ENCODE results near the gene LNX1. TPM values are rescaled to one million over a fixed set of nuclear protein-coding genes. Genes with fewer than 3 reads are reported as not detected.

LNX1 gene
- 1.00 TPM for polyA plus RNA-seq (2013, experiment 1 of 2)
- polyA plus RNA-seq (2013, experiment 2 of 2) = 0.88 TPM

DNA sequence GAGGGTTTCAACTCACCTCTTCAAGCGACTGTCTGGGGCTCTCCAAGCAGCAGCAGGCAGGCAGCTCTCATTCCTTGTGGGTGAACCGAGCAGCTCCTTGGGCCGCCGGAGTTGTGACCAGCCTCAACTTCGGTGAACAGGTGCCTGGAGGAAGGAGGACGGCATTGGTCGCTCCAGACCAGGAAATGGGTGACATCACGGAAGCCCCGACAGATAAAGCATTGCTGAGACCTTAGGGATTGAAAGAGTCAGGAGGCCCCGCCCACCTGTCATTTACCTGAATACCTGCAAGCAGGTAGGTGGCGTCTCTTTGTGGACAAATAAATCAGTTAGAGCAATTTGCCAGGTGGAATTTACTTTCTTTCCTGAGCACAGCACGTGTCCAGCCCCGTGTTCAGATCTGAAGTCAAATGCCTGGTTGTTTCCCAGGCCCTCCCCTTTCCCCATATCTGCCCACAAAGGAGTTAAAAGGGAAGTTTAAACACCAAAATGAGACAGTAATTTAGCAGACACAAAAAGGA is at the start of gene LNX1:
Gene LNX1 (minus strand): TSS at position 115 of the 521 bp plus-strand sequence. CDS start 17,484 bp downstream, outside the sequence.
- peak within 1 kb of the TSS; percentile 52 for H3K27ac ChIP-seq (ENCODE audit: low read depth, low read length)
- WGBS (ENCODE audit: extremely low coverage, insufficient coverage, low lambda C conversion rate) = no CpG with 5 or more reads among the region's 13 CpGs
- no peak within 1 kb of the TSS for H2BK15ac ChIP-seq (replicated peaks; ENCODE audit: low read depth)
- no peaks in the 10 kb centered on the region for H3K36me3 ChIP-seq (ENCODE audit: control insufficient read depth, insufficient read depth, low read length)
- peak within 1 kb of the TSS; percentile 48 for H3K4me2 ChIP-seq (ENCODE audit: low read length)
- H3K79me1 ChIP-seq (ENCODE audit: low read length) = no peaks in the 10 kb centered on the region
- H4K5ac ChIP-seq (ENCODE audit: low read length) = no peak within 1 kb of the TSS
- H3K56ac ChIP-seq (ENCODE audit: low read length) = no peak within 1 kb of the TSS
- peak; percentile 95 for DNase-seq
- no peak within 1 kb of the TSS for H2BK120ac ChIP-seq (ENCODE audit: low read depth, low read length)
- no peak within 1 kb of the TSS for H3K4me3 ChIP-seq (ENCODE audit: low read length)
- H3K18ac ChIP-seq (ENCODE audit: low read length) = peak within 1 kb of the TSS; percentile 46
- H2BK5ac ChIP-seq (ENCODE audit: low read length) = no peak within 1 kb of the TSS
- no peak within 1 kb of the TSS for H4K8ac ChIP-seq (ENCODE audit: low read depth, low read length)
- no peak within 1 kb of the TSS for H3K4ac ChIP-seq (ENCODE audit: low read depth, low read length)
- no peaks in the 10 kb centered on the region for H3K79me2 ChIP-seq (ENCODE audit: control insufficient read depth, insufficient read depth, low read length)
- H3K27me3 ChIP-seq (ENCODE audit: insufficient read depth, low read length, poor library complexity) = no peaks in the 10 kb centered on the region
- no peak within 1 kb of the TSS for H2AK5ac ChIP-seq (ENCODE audit: low read length)
- H3K4me1 ChIP-seq (ENCODE audit: control insufficient read depth, low read depth, low read length) = no peaks in the 10 kb centered on the region
- H3K23ac ChIP-seq (ENCODE audit: low read length) = no peak within 1 kb of the TSS
- H3K9ac ChIP-seq (ENCODE audit: low read length) = no peak within 1 kb of the TSS

DNA sequence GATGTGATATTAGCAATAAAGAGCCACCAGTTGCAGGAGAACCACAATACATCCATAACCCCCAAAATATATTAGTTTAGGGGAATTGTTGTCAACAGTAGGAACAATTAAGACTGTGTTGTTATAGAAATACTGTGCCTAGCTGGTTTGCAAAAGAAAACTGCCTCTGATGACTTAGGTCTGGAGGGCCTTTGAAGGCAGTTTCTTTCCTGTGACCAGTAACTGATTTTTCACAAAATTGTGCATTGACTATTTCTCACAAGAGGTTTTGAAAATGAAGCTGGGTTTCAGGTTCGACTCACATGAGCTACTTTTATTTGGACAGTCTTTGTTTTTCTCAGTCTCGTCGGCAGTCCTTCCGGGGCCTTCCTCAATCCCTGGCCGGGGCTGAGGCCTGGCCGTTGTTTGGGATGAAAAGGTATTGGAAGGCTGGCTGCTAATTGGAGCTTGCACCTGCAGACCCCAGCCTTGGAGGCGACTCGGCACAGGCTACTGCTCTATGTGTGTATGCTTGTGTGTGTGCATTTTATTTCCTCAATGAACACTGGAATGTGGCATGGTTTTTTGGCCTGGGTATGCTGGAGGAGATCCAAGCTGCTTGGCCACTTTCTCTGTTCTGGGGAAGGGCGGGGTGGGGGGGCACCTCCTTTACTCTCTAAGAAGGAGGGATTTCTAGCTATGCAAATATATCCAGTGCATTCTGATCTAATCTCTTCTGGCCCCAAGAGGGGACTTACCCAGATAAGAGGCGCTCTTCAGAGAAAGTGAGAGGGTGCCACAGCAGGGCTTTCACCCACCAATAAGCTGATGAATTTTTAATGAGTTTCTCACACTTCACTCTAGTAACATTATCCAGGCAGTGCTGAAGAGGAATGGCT is 49.5 kb upstream of the LNX1 start:
- H3K27me3 ChIP-seq (ENCODE audit: insufficient read depth, low read length, poor library complexity) = no peaks in the 10 kb centered on the region
- H2BK120ac ChIP-seq (ENCODE audit: low read depth, low read length) = no peak overlapping the region
- no peak overlapping the region for H3K9ac ChIP-seq (ENCODE audit: low read length)
- no peak overlapping the region for H3K23ac ChIP-seq (ENCODE audit: low read length)
- H3K4me3 ChIP-seq (ENCODE audit: low read length) = no peak overlapping the region
- H3K79me2 ChIP-seq (ENCODE audit: control insufficient read depth, insufficient read depth, low read length) = no peaks in the 10 kb centered on the region
- H4K5ac ChIP-seq (ENCODE audit: low read length) = no peak overlapping the region
- H2AK5ac ChIP-seq (ENCODE audit: low read length) = no peak overlapping the region
- no peak overlapping the region for H3K56ac ChIP-seq (ENCODE audit: low read length)
- no CpG with 5 or more reads among the region's 10 CpGs for WGBS (ENCODE audit: extremely low coverage, insufficient coverage, low lambda C conversion rate)
- no peak overlapping the region for H2BK5ac ChIP-seq (ENCODE audit: low read length)
- H4K8ac ChIP-seq (ENCODE audit: low read depth, low read length) = no peak overlapping the region
- H3K79me1 ChIP-seq (ENCODE audit: low read length) = no peaks in the 10 kb centered on the region
- peaks cover 2% of the 10 kb centered on the region for H3K4me1 ChIP-seq (ENCODE audit: control insufficient read depth, low read depth, low read length)
- no peaks in the 10 kb centered on the region for H3K36me3 ChIP-seq (ENCODE audit: control insufficient read depth, insufficient read depth, low read length)
- H3K27ac ChIP-seq (ENCODE audit: low read depth, low read length) = no peak overlapping the region
- H3K18ac ChIP-seq (ENCODE audit: low read length) = no peak overlapping the region
- H2BK15ac ChIP-seq (replicated peaks; ENCODE audit: low read depth) = no peak overlapping the region
- peak; percentile 67 for DNase-seq
- no peak overlapping the region for H3K4ac ChIP-seq (ENCODE audit: low read depth, low read length)
- H3K4me2 ChIP-seq (ENCODE audit: low read length) = no peak overlapping the region

DNA sequence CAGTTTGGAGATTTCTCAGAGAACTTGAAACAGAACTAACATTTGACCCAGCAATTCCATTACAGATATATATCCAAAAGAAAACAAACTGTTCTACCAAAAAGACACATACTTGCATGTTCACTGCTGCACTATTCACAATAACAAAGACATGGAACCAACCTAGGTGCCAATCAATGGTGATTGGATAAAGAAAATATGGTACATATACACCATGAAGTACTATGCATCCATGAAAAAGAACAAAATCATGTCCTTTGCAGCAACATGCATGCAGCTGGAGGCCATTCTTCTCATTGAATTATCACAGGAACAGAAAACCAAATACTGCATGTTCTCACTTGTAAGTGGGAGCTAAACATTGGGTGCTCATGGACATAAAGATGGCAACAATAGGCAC is 47.6 kb upstream of the LNX1 start:
- Histone ChIP-seq H3K27ac (ENCODE audit: low read depth, low read length) (no peak overlapping the region), H3K56ac (ENCODE audit: low read length) (no peak overlapping the region), H3K4me3 (ENCODE audit: low read length) (no peak overlapping the region), H4K8ac (ENCODE audit: low read depth, low read length) (no peak overlapping the region), H2BK120ac (ENCODE audit: low read depth, low read length) (no peak overlapping the region), H3K4ac (ENCODE audit: low read depth, low read length) (no peak overlapping the region), H3K9ac (ENCODE audit: low read length) (no peak overlapping the region), H2BK15ac (replicated peaks; ENCODE audit: low read depth) (no peak overlapping the region), H3K4me1 (ENCODE audit: control insufficient read depth, low read depth, low read length) (peaks cover 2% of the 10 kb centered on the region), H3K36me3 (ENCODE audit: control insufficient read depth, insufficient read depth, low read length) (no peaks in the 10 kb centered on the region), H2AK5ac (ENCODE audit: low read length) (no peak overlapping the region), H3K27me3 (ENCODE audit: insufficient read depth, low read length, poor library complexity) (no peaks in the 10 kb centered on the region), H3K79me1 (ENCODE audit: low read length) (no peaks in the 10 kb centered on the region), H3K23ac (ENCODE audit: low read length) (no peak overlapping the region), H4K5ac (ENCODE audit: low read length) (no peak overlapping the region), H3K4me2 (ENCODE audit: low read length) (no peak overlapping the region), H3K79me2 (ENCODE audit: control insufficient read depth, insufficient read depth, low read length) (no peaks in the 10 kb centered on the region), H2BK5ac (ENCODE audit: low read length) (no peak overlapping the region), H3K18ac (ENCODE audit: low read length) (no peak overlapping the region)
- no peak for DNase-seq

DNA sequence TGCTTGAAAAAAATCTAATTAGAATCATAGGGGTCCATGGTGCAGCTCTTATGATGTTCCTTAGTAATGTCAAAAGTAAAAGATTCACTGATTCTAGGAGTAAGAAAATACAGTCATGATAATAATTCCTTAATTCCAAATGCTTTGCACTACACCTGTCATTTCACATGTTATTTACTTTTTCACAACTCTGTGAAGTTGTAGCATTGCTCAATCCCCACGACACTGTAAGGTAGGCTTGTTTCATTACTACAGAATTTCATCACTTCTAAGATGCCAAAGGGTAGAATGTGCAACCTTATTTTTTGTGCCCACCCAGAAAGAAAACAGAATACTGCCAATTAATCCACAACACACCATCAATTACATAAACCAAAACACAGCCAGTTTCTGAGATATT is 46.1 kb upstream of the LNX1 start:
- H3K27ac ChIP-seq (ENCODE audit: low read depth, low read length) = no peak overlapping the region
- no peak overlapping the region for H2AK5ac ChIP-seq (ENCODE audit: low read length)
- no peak overlapping the region for H3K9ac ChIP-seq (ENCODE audit: low read length)
- no peak overlapping the region for H3K4me2 ChIP-seq (ENCODE audit: low read length)
- H3K4me1 ChIP-seq (ENCODE audit: control insufficient read depth, low read depth, low read length) = peaks cover 2% of the 10 kb centered on the region
- no peaks in the 10 kb centered on the region for H3K79me1 ChIP-seq (ENCODE audit: low read length)
- no peak overlapping the region for H3K18ac ChIP-seq (ENCODE audit: low read length)
- no peaks in the 10 kb centered on the region for H3K27me3 ChIP-seq (ENCODE audit: insufficient read depth, low read length, poor library complexity)
- no peak overlapping the region for H4K8ac ChIP-seq (ENCODE audit: low read depth, low read length)
- H3K4me3 ChIP-seq (ENCODE audit: low read length) = no peak overlapping the region
- no peak overlapping the region for H2BK5ac ChIP-seq (ENCODE audit: low read length)
- DNase-seq = no peak
- H4K5ac ChIP-seq (ENCODE audit: low read length) = no peak overlapping the region
- no peak overlapping the region for H3K4ac ChIP-seq (ENCODE audit: low read depth, low read length)
- H3K23ac ChIP-seq (ENCODE audit: low read length) = no peak overlapping the region
- no peaks in the 10 kb centered on the region for H3K36me3 ChIP-seq (ENCODE audit: control insufficient read depth, insufficient read depth, low read length)
- H2BK15ac ChIP-seq (replicated peaks; ENCODE audit: low read depth) = no peak overlapping the region
- H3K79me2 ChIP-seq (ENCODE audit: control insufficient read depth, insufficient read depth, low read length) = no peaks in the 10 kb centered on the region
- WGBS (ENCODE audit: extremely low coverage, insufficient coverage, low lambda C conversion rate) = no CpG with 5 or more reads among the region's 1 CpG
- H3K56ac ChIP-seq (ENCODE audit: low read length) = no peak overlapping the region
- no peak overlapping the region for H2BK120ac ChIP-seq (ENCODE audit: low read depth, low read length)

DNA sequence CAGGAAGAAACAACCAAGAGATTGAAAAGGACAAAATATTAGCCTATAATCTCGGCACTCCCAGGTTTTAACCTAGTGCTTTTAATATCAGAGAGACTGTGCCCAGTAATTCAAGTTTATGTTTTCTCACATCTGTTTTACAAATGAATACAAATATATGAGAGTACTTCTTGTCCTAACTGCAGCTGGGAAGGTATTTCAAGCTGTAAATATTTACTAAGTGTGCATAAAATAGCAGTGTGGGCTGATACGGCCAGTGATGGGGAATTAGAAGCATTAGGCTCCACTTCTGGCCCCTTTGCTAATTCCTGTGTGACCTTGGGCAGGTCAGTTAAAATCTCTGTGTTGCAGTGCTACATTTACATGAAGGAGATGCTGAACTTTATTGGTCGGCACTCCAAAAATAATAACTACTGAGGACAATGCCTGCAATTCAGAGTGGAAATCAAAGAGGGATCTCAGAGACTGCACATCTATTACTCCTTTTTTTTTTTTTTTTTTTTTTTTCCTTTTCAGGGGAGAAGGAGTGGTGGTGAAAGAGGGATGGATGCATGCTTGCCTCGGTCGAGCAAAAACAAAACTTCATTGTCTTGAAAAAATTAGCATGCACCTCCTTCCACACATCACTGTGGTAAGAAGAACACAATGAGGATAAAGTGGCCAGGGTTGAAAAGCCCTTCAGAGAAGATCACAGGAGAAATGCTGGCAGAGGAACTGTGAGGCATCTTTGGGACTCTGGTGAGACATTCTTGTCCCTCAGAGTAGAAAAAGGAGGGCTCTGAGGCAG is 44.6 kb upstream of the LNX1 start:
- H3K36me3 ChIP-seq (ENCODE audit: control insufficient read depth, insufficient read depth, low read length) = no peaks in the 10 kb centered on the region
- DNase-seq = no peak
- no CpG with 5 or more reads among the region's 5 CpGs for WGBS (ENCODE audit: extremely low coverage, insufficient coverage, low lambda C conversion rate)
- H3K18ac ChIP-seq (ENCODE audit: low read length) = no peak overlapping the region
- no peaks in the 10 kb centered on the region for H3K4me1 ChIP-seq (ENCODE audit: control insufficient read depth, low read depth, low read length)
- no peak overlapping the region for H3K23ac ChIP-seq (ENCODE audit: low read length)
- no peak overlapping the region for H3K56ac ChIP-seq (ENCODE audit: low read length)
- H3K4ac ChIP-seq (ENCODE audit: low read depth, low read length) = no peak overlapping the region
- H3K79me2 ChIP-seq (ENCODE audit: control insufficient read depth, insufficient read depth, low read length) = no peaks in the 10 kb centered on the region
- no peaks in the 10 kb centered on the region for H3K27me3 ChIP-seq (ENCODE audit: insufficient read depth, low read length, poor library complexity)
- no peak overlapping the region for H3K4me2 ChIP-seq (ENCODE audit: low read length)
- no peak overlapping the region for H3K4me3 ChIP-seq (ENCODE audit: low read length)
- H4K8ac ChIP-seq (ENCODE audit: low read depth, low read length) = no peak overlapping the region
- H4K5ac ChIP-seq (ENCODE audit: low read length) = no peak overlapping the region
- no peak overlapping the region for H2BK15ac ChIP-seq (replicated peaks; ENCODE audit: low read depth)
- no peak overlapping the region for H3K27ac ChIP-seq (ENCODE audit: low read depth, low read length)
- no peak overlapping the region for H2AK5ac ChIP-seq (ENCODE audit: low read length)
- H2BK120ac ChIP-seq (ENCODE audit: low read depth, low read length) = no peak overlapping the region
- H2BK5ac ChIP-seq (ENCODE audit: low read length) = no peak overlapping the region
- no peak overlapping the region for H3K9ac ChIP-seq (ENCODE audit: low read length)
- H3K79me1 ChIP-seq (ENCODE audit: low read length) = no peaks in the 10 kb centered on the region
